Adrenal gland (tissue), 12 donors: ENCODE results near the gene PEAK1. TPM values are rescaled to one million over a fixed set of nuclear protein-coding genes. Genes with fewer than 3 reads are reported as not detected.
A peak's percentile ranks its signal among the peaks of the same experiment; 100 is the strongest.

Experiments
- DNase-seq, 7 donors: peaks; one replicate each; pipeline ENCODE4 v3.0.0-alpha.2; 2019 to 2020
- H3K27ac ChIP-seq, 5 donors: fragments of 200-600 bp; sonication (generic) in 4 of 5; 1 replicate in 3 of 5; 2 replicates in 2 of 5; pipeline versions ENCODE4 v1.5.1 to v1.8.0; 2016 to 2020; ENCODE audit warnings: mild to moderate bottlenecking in 1 of 5
- H3K27me3 ChIP-seq: fragments of 200-600 bp; 2 replicates; pipeline ENCODE4 v1.8.0; 2021
- H3K36me3 ChIP-seq, 2 donors: fragments of 200-600 bp; replicated peaks in 1 of 2; 1 replicate in 1 of 2; 2 replicates in 1 of 2; pipeline versions ENCODE4 v1.5.1 to v1.8.0; 2018 to 2022
- H3K4me1 ChIP-seq, 2 donors: fragments of 200-600 bp; replicated peaks in 1 of 2; 1 replicate in 1 of 2; 2 replicates in 1 of 2; pipeline versions ENCODE4 v1.5.1 to v1.8.0; 2018 to 2021
- H3K4me3 ChIP-seq, 4 donors: fragments of 200-600 bp; sonication (generic) in 3 of 4; one replicate each; pipeline ENCODE4 v1.5.1; 2016 to 2018
- H3K9me3 ChIP-seq, 3 donors: fragments of 200-600 bp; sonication (generic) in 1 of 3; replicated peaks in 1 of 3; 1 replicate in 2 of 3; 2 replicates in 1 of 3; pipeline versions ENCODE4 v1.5.1 to v1.8.0; 2016 to 2021
- POLR2A ChIP-seq, 2 donors: fragments of 450-650 bp; IDR thresholded peaks; one replicate each; pipeline ENCODE4 v1.6.1; 2017; ENCODE audit warnings: antibody characterized with exemption in 2 of 2, mild to moderate bottlenecking in 2 of 2, moderate library complexity in 1 of 2
- WGBS, 4 donors: extraction: QIAGEN DNeasy Blood & Tissue Kit in 2 of 4; methylation state at CpG; one replicate each; pipeline versions ENCODE4 v1.1.5 to v1.1.7; 2013 to 2017; 5-methylcytosine and 5-hydroxymethylcytosine counted together
- intact Hi-C, 2 donors: fragments of 100-400 bp; cut with DNase I; formaldehyde crosslinking; loops; one replicate each; pipeline versions ENCODE4 v1.14.1 to v1.15.0; 2022 to 2023
- polyA plus RNA-seq, 3 donors: library from polyadenylated mRNA; stranded (reverse); fragments of 200-250 nt in 2 of 3; fragments of 350-450 nt in 1 of 3; fragmentation: Illumina TruSeq in 1 of 3; extraction: RNeasy Lipid Tissue Mini Kit (QIAGEN cat#74804) in 1 of 3; gene quantifications; one replicate each; pipeline ENCODE4 v1.2.3, GENCODE V29; 2013 to 2014
- total RNA-seq, 9 donors: library from RNA; depleted of rRNA in 4 of 9; stranded (reverse); fragments of >200 nt in 4 of 9; fragments of 120-200 nt in 1 of 9; fragmentation: NEBNext Ultra II Directional in 1 of 9; extraction: Animal tissue kit (Norgen Biotek cat#: 25700) in 1 of 9; gene quantifications; one replicate each; pipeline versions ENCODE4 v1.1.0 to v1.2.4, GENCODE V29; 2013 to 2023
- TF ChIP-seq, protein P1 (sequence below), 6 experiments: fragments of 450-650 bp in 4 of 6; fragments of 200-600 bp in 2 of 6; sonication (generic) in 1 of 6; IDR thresholded peaks; 1 replicate in 5 of 6; 2 replicates in 1 of 6; pipeline versions ENCODE4 v1.5.1 to v1.8.0; 2016 to 2021; ENCODE audit warnings: antibody characterized with exemption in 6 of 6, mild to moderate bottlenecking in 2 of 6, moderate library complexity in 1 of 6
- donor health status: healthy with polysubstance abuse.
- donor health status: Bipolar disorder and iron deficiency.
- donor health status: DM: yes; HTN: yes; CAD: no.
- donor health status: DM: no; HTN: no; CAD: no.
- donor health status: DM: no; HTN: no; CAD: no.
- donor health status: DM: yes; HTN: yes; CAD: no.

PEAK1 gene
- total and polyA plus RNA-seq, 12 donors: 3.1 to 68.4 (median 26.4) TPM

GRCh38 chr15:77074350-77074749 lies 345.6 kb downstream of the PEAK1 start:
- Histone ChIP-seq H3K9me3 (no peaks in the 10 kb centered on the region), H3K4me3 (no peak overlapping the region), H3K27ac (no peak overlapping the region), H3K36me3 (no peaks in the 10 kb centered on the region), H3K27me3 (no peaks in the 10 kb centered on the region), H3K4me1 (peaks cover 4 to 8% of the 10 kb centered on the region in 2 donors)
- intact Hi-C loops: loop anchor here in 1 of 2 donors (5.0 kb wide), 1 partner anchor 42 kb away; no protein-coding TSS in a partner anchor
- WGBS, 4 donors: 47 to 84% (median 70%) methylated on average over 2 of the region's 2 CpGs
- DNase-seq: no peak
- no peak for TF ChIP-seq POLR2A (IDR thresholded peaks at IDR 0.05)
- TF ChIP-seq, protein P1, sequence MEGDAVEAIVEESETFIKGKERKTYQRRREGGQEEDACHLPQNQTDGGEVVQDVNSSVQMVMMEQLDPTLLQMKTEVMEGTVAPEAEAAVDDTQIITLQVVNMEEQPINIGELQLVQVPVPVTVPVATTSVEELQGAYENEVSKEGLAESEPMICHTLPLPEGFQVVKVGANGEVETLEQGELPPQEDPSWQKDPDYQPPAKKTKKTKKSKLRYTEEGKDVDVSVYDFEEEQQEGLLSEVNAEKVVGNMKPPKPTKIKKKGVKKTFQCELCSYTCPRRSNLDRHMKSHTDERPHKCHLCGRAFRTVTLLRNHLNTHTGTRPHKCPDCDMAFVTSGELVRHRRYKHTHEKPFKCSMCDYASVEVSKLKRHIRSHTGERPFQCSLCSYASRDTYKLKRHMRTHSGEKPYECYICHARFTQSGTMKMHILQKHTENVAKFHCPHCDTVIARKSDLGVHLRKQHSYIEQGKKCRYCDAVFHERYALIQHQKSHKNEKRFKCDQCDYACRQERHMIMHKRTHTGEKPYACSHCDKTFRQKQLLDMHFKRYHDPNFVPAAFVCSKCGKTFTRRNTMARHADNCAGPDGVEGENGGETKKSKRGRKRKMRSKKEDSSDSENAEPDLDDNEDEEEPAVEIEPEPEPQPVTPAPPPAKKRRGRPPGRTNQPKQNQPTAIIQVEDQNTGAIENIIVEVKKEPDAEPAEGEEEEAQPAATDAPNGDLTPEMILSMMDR (IDR thresholded peaks at IDR 0.05): no peak

GRCh38 chr15:77071305-77072223 lies 348.3 kb downstream of the PEAK1 start:
- H3K27me3 ChIP-seq: no peaks in the 10 kb centered on the region
- no peaks in the 10 kb centered on the region for H3K36me3 ChIP-seq
- 78 to 84% (median 79%) methylated on average over 15 of the region's 15 CpGs for WGBS, 4 donors
- intact Hi-C loops: loop anchor here in 1 of 2 donors (5.0 kb wide), 1 partner anchor 39 kb away; no protein-coding TSS in a partner anchor
- no peak for DNase-seq
- peaks cover 4 to 29% of the 10 kb centered on the region in 2 donors for H3K4me1 ChIP-seq
- H3K27ac ChIP-seq: peak overlapping the region in 1 of 5 donors; percentile 88
- no peaks in the 10 kb centered on the region for H3K9me3 ChIP-seq
- no peak for TF ChIP-seq POLR2A (IDR thresholded peaks at IDR 0.05)
- TF ChIP-seq, protein P1 (IDR thresholded peaks at IDR 0.05): no peak
- peak overlapping the region in 1 of 4 donors; percentile 75 for H3K4me3 ChIP-seq

DNA sequence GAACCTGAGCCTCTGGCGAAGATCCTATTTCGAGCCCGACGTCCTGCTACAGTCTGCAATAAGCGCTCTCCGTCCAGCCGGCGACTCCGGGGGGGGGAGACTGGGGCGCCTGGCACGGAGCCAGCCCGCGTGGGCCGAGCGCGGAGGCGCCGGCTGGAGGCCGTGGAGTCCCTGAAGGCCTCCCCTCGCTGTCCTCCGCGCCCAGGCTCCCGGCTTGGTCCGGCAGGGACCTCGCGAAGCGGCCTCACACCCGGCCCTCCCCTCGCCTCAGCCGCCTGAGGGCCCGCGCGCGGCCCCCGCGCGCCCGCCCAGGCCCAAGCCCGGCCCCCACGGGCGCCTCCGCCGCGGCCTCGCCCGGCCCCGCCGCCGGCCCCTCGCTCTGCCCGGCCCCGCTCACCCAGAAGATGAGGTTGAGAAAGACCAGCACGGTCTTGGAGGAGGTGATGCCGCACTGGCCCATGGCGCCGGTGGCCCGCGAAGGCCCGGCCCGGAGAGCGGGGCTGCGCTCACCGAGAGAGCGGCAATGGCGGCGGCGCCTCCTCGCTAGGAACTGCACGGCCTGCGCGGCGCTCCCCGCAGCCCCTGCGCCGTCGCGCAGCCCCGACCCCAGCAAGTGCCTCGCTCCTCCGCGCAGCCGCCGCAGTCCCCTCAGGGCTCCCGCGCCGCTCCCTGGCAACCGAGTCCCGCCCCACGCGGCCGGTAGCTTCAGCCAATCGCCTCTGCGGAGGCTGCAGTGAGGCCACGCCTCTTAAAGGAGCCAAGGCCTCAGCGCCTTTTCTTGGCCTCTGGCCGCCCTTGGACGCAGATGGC lies 349.2 kb downstream of the PEAK1 start, which contains the start of gene TSPAN3:
TSPAN3 (minus strand) TSS at position 615 of the 810 bp plus-strand sequence; CDS start at position 460, 155 bp downstream.
- Histone ChIP-seq H3K27me3 (no peaks in the 10 kb centered on the region), H3K36me3 (no peaks in the 10 kb centered on the region), H3K9me3 (no peaks in the 10 kb centered on the region), H3K4me1 (peaks cover 4 to 29% of the 10 kb centered on the region in 2 donors), H3K4me3 (peak within 1 kb of the TSS; percentile 59 to 86 (median 72)), H3K27ac (peak within 1 kb of the TSS in 4 of 5 donors; percentile 86 to 94 (median 88))
- intact Hi-C loops: loop anchor here in 1 of 2 donors (5.0 kb wide), 1 partner anchor 38 kb away; no protein-coding TSS in a partner anchor
- peak; percentile 92 to 96 (median 94) for DNase-seq
- peak; percentile 83 to 91 for TF ChIP-seq POLR2A (IDR thresholded peaks at IDR 0.05)
- TF ChIP-seq, protein P1 (IDR thresholded peaks at IDR 0.05): no peak
- WGBS, 4 donors: 0 to 2% (median 1%) methylated on average over 1 to 97 of the region's 97 CpGs

DNA sequence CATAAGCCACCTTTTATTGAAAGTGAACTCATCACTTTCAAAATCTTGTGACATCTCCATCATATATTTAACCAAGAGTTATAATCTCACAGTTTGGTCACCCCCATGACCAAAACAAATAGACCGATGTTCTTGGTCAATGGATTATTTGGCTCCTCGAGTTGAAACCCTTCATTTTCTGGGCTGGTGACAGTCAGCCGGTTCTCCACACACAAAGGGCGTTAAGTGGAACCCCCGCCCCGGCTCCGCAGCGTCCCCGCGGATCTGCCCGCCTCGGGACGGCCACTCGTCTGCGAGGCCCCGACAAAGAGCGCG lies 349.8 kb downstream of the PEAK1 start:
- no peaks in the 10 kb centered on the region for H3K27me3 ChIP-seq
- H3K4me3 ChIP-seq: peak overlapping the region; percentile 59 to 86 (median 72)
- peaks cover 4 to 29% of the 10 kb centered on the region in 2 donors for H3K4me1 ChIP-seq
- no peak for DNase-seq
- no peaks in the 10 kb centered on the region for H3K9me3 ChIP-seq
- TF ChIP-seq POLR2A (IDR thresholded peaks at IDR 0.05): no peak
- TF ChIP-seq, protein P1 (IDR thresholded peaks at IDR 0.05): no peak
- WGBS, 4 donors: 0 to 1% (median 0%) methylated on average over 4 to 18 of the region's 18 CpGs
- intact Hi-C loops: loop anchor here in 1 of 2 donors (5.0 kb wide), 1 partner anchor 38 kb away; no protein-coding TSS in a partner anchor
- peak overlapping the region in 4 of 5 donors; percentile 86 to 94 (median 88) for H3K27ac ChIP-seq
- H3K36me3 ChIP-seq: no peaks in the 10 kb centered on the region
